ENCODE measurements around the gene TLE2. TPM values are rescaled to one million over a fixed set of nuclear protein-coding genes. Genes with fewer than 3 reads are reported as not detected.

Gene TLE2
- total and polyA plus RNA-seq, 9 of the 15 experiments (the other 6 are each of a cell fraction or from before 2014, with no cell fraction given), result 0.35 to 13.1 (median 6.2) TPM

GRCh38 chr19:3059653-3060052 is 30.6 kb upstream of the TLE2 start (continued):
- TF ChIP-seq GTF3C2 (IDR thresholded peaks at IDR 0.05; ENCODE audit: borderline replicate concordance, extremely low read depth, insufficient read length), result no peak
- TF ChIP-seq REST (IDR thresholded peaks at IDR 0.05; ENCODE audit: borderline replicate concordance), result no peak
- no peak for TF ChIP-seq REST (CRISPR knock-in tag; IDR thresholded peaks at IDR 0.05; ENCODE audit: low read depth)
- TF ChIP-seq CLOCK (CRISPR knock-in tag; IDR thresholded peaks at IDR 0.05; ENCODE audit: borderline replicate concordance), result no peak
- TF ChIP-seq MED1 (CRISPR knock-in tag; IDR thresholded peaks at IDR 0.05; ENCODE audit: borderline replicate concordance), result no peak
- TF ChIP-seq NELFE (IDR thresholded peaks at IDR 0.05; ENCODE audit: insufficient read depth, insufficient read length), result no peak
- TF ChIP-seq ZBTB9 (CRISPR knock-in tag; IDR thresholded peaks at IDR 0.05), result no peak
- no peak for TF ChIP-seq TAF7 (tag; IDR thresholded peaks at IDR 0.05)
- TF ChIP-seq ZNF75A (CRISPR knock-in tag; IDR thresholded peaks at IDR 0.05), result no peak
- no peak for TF ChIP-seq TBP (optimal IDR thresholded peaks at IDR 0.05; ENCODE audit: low read depth, low read length)
- peak; percentile 98 for TF ChIP-seq BCOR (IDR thresholded peaks at IDR 0.05)
- TF ChIP-seq ZNF3 (CRISPR knock-in tag; IDR thresholded peaks at IDR 0.05), result no peak
- no peak for TF ChIP-seq ZNF696 (CRISPR knock-in tag; conservative IDR thresholded peaks at IDR 0.05)
